NOMO-1 treated with dmso at 0.1 percent for 144 hours (cell line): ENCODE results near the gene PPWD1.

Source experiments
- DNase-seq: peaks from one replicate; lab custom pipeline; 2025; ENCODE audit not compliant: unreplicated experiment; lab: John Stamatoyannopoulos, UW

PPWD1 gene

DNA sequence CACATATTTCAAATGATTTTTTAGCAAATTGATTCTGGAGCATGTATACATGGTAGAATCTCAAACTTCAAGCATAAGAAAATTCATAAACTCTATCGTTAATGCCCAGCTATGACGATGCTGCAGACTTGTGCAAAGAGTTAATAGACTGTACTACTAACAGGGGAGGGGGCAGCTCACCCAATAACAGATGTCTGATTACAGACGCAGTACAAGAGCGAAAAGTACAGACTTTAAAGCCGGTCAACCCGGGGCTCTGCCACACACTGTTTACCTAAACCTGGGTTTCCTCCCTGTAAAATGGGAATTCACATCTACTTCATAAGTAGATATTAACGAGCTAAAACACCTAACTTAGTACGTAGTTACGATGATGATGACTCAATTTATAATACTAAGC is 60.4 kb downstream of the PPWD1 start:
- no peak for DNase-seq

DNA sequence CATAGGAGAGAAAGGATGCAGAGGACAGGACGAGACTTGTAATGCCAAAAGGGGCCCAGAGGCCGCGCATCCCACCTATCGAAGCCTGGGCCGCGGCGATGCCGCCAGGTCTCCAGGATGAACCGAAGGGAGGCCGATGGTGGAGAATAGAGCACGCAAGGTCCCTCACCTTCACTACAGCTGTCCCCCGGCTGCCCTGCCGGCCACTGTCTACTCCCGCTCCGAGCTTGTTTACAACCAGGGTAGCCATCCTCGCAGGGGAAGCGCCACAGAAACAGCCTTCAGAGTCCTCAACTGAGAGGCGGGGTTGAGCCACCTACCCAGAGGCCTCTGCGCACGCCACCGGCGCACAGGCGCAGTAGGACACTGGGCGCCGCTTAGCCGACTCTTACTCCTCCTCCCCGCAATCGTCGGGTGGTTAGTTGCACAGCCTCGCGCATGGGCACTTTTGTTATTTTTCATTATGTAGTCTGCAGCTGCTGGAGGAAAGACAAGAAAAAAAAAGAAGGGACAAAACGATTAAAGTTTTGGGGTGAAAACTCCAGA is 61.0 kb downstream of the PPWD1 start, which contains the start of gene TRIM23:
TSS of gene TRIM23 (minus strand) at position 309 of the 546 bp plus-strand sequence. CDS start at position 250, 59 bp downstream.
- DNase-seq, result peak; percentile 94

DNA sequence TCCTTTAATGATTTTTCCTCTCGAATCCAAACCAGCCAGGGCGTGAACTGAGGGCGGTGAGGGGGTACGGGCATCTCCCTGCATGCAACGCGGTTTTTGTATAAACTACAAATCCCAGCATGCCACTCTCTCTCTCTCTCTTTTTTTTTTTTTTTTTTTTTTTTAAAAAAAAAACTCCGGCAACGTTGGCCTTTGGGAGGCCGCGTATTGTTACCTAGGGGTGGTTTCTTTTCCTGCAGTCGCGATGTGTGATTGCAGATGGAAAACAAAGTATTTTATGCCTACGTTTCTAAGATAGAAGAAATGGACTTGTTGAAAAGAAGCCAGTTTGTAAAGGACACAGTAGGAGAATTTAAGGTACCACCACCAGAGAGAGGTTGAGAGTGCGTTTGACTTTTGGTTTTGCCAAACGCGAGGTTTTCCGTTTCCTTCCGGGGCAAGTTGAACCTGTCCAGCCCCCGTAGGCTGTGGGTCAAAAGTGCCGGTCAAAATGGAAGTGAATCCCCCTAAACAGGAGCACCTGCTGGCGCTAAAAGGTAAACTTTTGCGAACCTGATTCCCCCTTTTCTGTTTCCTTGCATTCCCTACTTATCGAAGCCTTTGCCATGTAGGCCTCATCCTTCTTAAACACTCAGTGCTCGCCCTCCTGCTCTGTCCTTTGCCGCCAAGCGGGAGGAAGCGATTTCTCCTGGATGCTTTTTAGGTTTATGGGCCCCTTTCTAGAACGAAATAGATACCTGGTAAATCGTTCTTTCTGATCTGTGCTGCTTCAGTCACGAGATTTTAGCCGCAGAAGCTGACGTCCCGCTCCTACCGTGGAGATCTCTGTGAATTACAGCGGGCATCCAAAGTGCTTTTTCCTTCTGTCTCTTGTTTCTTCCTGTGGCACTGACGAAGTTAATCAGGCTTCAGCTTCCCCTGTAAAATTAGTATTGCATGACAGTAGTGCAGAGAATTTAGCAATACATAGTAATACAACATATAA is 61.8 kb downstream of the PPWD1 start, which contains the start of the genes SHLD3 and TRAPPC13:
TSS of gene SHLD3 (plus strand) at position 457 of the 985 bp plus-strand sequence. CDS start 4,561 bp downstream, outside the sequence.
TSS of gene TRAPPC13 (plus strand) at position 457 of the 985 bp plus-strand sequence. CDS start at position 491, 34 bp downstream.
- peak; percentile 94 for DNase-seq

DNA sequence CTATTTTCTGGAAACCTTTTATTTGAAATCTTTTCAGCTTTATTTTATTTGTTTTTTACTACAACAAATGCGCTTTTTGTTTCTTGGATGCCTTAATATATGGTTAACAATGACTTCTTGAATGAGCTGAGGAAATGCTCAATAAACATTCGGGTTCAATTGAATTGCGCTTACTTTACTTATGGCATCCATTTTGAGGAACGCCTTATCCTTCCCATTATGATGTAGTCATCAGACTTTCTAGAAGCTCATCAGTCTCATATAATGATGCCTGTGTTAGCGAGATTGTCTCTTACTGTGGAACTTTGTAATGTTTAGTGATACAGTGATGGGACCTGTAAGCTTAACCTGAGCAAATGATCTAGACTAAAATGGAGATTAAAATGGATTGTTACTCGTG is 62.6 kb downstream of the PPWD1 start:
- no peak for DNase-seq

DNA sequence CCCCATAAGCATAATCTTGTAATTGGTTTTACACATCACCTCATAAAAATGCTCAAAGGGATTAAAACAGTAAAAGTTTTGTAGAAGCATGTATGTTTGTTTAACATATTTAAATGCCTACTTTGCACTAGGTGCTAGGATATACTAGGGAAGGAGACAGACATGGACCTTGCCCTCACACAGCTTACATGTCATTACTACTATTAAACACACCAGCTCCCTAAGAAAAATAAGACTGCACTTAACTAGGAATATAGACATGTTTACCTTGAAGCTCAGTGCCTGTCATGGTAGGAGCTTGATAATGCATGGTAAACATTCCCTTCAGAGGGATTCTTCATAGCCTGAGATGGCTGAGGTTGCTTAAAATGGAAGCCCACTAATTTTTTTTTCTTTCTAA is 67.9 kb downstream of the PPWD1 start:
- no peak for DNase-seq
